D721Med (cell line): ENCODE results near the gene INF2.
"Not testable (repeated sequence)": the region's sequence is repeated elsewhere in the genome, so short reads cannot be mapped to it uniquely, and the experiment has no call there.

ENCODE experiments used
- DNase-seq: peaks from one replicate; pipeline ENCODE4 v3.0.0; 2011; ENCODE audit warnings: low spot score; ENCODE audit not compliant: insufficient read length
- FAIRE-seq: peaks from 2 replicates; lab custom pipeline; 2011; peaks lifted over from hg19 to GRCh38; lab: Jason Lieb, UNC
- TF ChIP-seq, protein P1 (sequence below): IDR thresholded peaks from 2 replicates; pipeline ENCODE4 v1.5.1; 2012; ENCODE audit warnings: mild to moderate bottlenecking, control low read depth; ENCODE audit not compliant: insufficient read depth; ENCODE audit errors: missing control alignments

INF2 gene

DNA sequence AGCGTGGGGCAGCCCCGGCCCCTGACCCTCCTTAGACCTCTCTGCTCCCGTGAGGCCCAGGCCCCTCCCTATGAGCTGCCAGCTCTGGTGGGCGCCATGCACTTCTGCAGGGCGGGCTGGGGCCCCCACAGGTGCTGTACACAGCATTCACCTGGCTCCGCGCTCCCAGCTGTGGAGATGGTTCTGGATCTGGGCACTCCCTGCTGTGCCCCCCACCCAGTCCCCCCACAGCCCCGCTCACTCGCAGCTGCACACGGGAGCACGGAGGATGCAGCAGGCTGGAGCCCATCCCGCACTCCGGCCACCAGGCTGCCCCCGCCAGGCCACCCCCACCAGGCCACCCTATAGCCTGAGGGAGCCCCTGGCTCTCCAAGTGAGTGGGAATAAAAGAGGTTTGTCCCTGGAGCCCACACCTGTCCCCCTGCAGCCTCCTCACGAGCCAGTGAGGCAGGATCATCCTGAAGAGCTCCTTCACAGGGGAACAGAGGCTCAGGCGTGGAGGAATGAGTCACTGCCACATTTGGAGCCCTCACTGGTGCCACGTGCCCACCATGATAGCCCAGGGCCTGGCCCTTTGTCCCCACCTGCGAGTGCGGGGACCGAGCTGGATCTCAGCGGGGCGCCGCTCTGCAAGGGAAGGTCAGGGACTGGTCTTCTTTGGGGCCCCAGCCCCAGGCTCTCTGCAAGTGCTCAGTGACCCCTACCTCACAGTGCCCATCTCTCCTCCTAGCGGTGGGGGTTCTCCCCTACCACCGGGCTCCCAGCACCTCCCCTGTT is 36.5 kb downstream of the INF2 start:
- DNase-seq (no peak), FAIRE-seq (no peak)
- TF ChIP-seq, protein P1, sequence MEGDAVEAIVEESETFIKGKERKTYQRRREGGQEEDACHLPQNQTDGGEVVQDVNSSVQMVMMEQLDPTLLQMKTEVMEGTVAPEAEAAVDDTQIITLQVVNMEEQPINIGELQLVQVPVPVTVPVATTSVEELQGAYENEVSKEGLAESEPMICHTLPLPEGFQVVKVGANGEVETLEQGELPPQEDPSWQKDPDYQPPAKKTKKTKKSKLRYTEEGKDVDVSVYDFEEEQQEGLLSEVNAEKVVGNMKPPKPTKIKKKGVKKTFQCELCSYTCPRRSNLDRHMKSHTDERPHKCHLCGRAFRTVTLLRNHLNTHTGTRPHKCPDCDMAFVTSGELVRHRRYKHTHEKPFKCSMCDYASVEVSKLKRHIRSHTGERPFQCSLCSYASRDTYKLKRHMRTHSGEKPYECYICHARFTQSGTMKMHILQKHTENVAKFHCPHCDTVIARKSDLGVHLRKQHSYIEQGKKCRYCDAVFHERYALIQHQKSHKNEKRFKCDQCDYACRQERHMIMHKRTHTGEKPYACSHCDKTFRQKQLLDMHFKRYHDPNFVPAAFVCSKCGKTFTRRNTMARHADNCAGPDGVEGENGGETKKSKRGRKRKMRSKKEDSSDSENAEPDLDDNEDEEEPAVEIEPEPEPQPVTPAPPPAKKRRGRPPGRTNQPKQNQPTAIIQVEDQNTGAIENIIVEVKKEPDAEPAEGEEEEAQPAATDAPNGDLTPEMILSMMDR, result no peak

DNA sequence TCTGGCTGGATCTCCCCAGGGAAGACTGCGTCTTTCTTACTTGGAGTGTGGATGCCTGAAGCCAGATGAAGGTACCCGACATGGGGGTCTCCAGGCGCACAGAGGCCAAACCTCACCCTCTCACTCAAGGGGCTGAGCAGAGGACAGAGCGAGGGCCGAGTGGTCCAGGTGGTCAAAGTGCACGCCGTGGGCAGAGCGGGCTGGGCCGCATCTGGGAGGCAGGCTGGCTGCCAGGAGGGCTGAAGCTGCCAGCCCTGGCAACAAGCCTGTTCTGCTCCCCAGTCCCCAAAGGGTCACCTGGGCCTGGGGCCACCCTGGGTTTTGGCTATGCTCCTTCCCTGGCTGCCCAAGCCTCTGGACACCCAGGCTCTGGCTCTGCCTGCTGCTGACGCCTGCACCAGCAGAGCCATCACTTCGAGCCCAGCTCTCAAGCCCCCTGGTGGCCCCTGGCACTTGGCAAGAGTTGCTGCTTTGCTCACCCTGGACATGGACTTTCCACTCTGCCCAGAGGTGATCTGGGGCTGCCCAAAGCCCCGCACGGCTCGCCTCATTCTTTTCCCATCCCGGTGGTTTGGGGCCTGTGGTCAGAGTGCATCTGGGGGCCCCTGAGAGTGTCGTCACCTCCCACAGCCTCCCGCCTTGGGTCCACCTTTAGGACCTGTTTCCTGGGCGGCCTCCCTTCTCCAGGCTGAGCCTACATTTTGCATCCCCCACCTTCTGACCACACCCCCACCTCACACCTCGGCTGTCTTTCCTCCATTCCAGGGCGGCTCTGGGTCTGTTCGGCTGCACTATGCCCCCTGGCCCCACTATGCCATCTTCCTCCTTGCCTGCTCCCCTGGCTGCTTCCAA is 37.4 kb downstream of the INF2 start:
- TF ChIP-seq, protein P1, result no peak
- no peak for FAIRE-seq
- DNase-seq, result no peak

DNA sequence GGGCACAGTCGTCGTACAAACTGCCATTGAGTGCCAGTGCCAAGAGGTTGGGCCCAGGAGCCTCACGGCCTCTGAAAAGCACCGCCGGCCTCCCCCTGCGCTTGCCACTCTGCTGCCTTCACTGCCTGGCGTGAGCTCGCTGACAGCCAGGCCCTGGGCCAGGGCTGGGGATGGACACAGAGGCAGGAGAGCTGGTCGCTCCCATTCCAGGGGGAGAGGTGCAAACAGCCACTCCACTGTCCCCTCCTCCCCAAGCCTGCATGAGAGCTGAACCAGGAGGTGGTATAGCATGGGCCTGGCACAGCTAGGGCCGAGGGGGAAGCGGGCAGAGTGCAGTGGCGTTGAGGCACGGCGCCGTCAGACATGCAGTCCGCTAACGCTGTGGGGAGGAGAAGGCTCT is 39.2 kb downstream of the INF2 start:
- no peak for FAIRE-seq
- no peak for DNase-seq
- TF ChIP-seq, protein P1, result no peak

DNA sequence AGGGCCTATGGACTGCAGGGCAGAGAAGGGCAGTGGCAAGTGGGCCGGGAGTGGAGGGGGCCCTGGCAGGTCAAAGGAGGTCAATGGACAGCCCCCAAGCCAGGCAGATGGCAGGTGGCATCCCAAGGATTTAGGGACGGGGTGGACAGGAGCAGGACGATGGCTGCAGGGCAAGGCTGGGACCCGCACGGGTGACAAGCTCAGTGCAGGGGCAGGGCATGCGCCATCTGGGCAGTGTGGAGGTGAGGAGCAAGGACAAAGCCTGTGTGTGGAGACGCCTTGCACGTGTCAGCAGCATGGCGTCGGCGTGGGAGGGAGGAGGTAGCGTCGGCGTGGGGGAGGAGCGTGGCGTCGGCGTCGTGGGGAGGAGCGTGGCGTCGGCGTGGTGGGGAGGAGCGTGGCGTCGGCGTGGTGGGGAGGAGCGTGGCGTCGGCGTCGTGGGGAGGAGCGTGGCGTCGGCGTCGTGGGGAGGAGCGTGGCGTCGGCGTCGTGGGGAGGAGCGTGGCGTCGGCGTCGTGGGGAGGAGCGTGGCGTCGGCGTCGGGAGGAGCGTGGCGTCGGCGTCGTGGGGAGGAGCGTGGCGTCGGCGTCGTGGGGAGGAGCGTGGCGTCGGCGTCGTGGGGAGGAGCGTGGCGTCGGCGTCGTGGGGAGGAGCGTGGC is 39.9 kb downstream of the INF2 start:
- DNase-seq, FAIRE-seq: not testable (repeated sequence)

DNA sequence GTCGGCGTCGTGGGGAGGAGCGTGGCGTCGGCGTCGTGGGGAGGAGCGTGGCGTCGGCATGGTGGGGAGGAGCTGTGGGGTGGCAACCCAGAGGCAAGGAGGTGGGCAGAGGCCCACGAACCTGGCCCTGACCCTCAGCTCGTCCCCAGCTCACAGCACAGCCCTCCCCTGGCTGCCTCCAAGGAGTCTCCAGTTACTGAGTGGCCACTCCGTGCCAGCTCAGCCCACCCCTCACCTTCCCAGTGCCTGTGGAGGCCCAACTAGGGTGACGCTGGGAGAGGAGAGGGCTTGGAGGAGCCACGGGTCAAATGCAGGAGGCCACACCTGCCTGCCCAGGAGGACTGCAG is 40.4 kb downstream of the INF2 start:
- no peak for DNase-seq
- TF ChIP-seq, protein P1, result no peak
- FAIRE-seq, result no peak

DNA sequence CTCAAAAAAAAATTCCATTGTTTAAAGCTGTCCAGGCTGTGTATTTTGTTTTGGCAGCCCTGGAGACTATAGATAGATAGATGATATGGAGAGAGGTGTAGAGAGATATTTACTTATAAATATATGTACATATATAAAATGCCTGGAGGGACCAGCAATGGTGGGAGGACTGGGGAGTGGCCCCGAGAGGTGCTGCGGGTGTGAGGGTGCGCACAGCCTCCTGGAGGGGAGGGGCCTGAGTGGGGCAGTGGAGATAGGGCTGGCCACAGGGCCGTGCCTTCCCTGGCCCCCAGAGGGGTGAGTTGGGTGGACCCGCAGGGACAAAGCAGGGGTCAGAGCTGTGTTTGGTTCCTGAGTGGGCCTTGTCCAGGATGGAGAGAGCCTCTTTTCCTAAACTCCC is 41.1 kb downstream of the INF2 start:
- DNase-seq, result no peak
- TF ChIP-seq, protein P1, result no peak
- FAIRE-seq, result no peak
